ES-I3 (cell line): ENCODE data around the gene CISTR.
A peak's percentile ranks its signal among the peaks of the same experiment; 100 is the strongest.

ENCODE experiments used
- H3K36me3 ChIP-seq: 2 replicates; pipeline ENCODE4 v1.6.1; 2013; ENCODE audit warnings: mild to moderate bottlenecking, low read length, control low read depth, moderate library complexity; ENCODE audit not compliant: insufficient read depth
- H3K4me1 ChIP-seq: 2 replicates; pipeline ENCODE4 v1.6.1; 2013; ENCODE audit warnings: mild to moderate bottlenecking, control low read depth, low read length; ENCODE audit not compliant: insufficient read depth
- H3K9ac ChIP-seq: 2 replicates; pipeline ENCODE4 v1.6.1; 2013; ENCODE audit warnings: low read depth, mild to moderate bottlenecking, low read length, moderate library complexity
- H3K9me3 ChIP-seq: 2 replicates; pipeline ENCODE4 v1.6.1; 2013; ENCODE audit warnings: mild to moderate bottlenecking, low read length, moderate library complexity; ENCODE audit not compliant: control insufficient read depth, insufficient read depth

CISTR gene

GRCh38 chr12:53744130-53744441 lies 7.7 kb downstream of the CISTR start:
- Histone ChIP-seq H3K36me3 (no peaks in the 10 kb centered on the region), H3K9me3 (no peaks in the 10 kb centered on the region), H3K9ac (no peak overlapping the region), H3K4me1 (0 out of 2 replicates have a peak, but pooled peaks cover 3% of the 10 kb centered on the region)

- no peaks in the 10 kb centered on the region for H3K9me3 ChIP-seq
- H3K9ac ChIP-seq, result peak overlapping the region; percentile 1; the same call in 1 of the 2 replicates
- no peaks in the 10 kb centered on the region for H3K36me3 ChIP-seq
- H3K4me1 ChIP-seq, result 0 out of 2 replicates have a peak, but pooled peaks cover 3% of the 10 kb centered on the region
Measured at GRCh38 chr12:53743266-53744129, 8.3 kb downstream of the CISTR start.

- Histone ChIP-seq H3K36me3 (no peaks in the 10 kb centered on the region), H3K9ac (peak overlapping the region; percentile 12; the same call in 1 of the 2 replicates), H3K9me3 (no peaks in the 10 kb centered on the region), H3K4me1 (no peaks in the 10 kb centered on the region)
Measured at GRCh38 chr12:53740130-53740491, 11.7 kb downstream of the CISTR start.

GRCh38 chr12:53739214-53740129 lies 12.3 kb downstream of the CISTR start:
- Histone ChIP-seq H3K9me3 (no peaks in the 10 kb centered on the region), H3K4me1 (no peaks in the 10 kb centered on the region), H3K36me3 (no peaks in the 10 kb centered on the region), H3K9ac (peak overlapping the region; percentile 46; the same call in 1 of the 2 replicates)

GRCh38 chr12:53738406-53739213 lies 13.2 kb downstream of the CISTR start:
- H3K36me3 ChIP-seq, result no peaks in the 10 kb centered on the region
- H3K4me1 ChIP-seq, result no peaks in the 10 kb centered on the region
- H3K9ac ChIP-seq, result peak overlapping the region; percentile 46
- H3K9me3 ChIP-seq, result no peaks in the 10 kb centered on the region

GRCh38 chr12:53737951-53738405 lies 13.8 kb downstream of the CISTR start:
- H3K36me3 ChIP-seq, result no peaks in the 10 kb centered on the region
- H3K9me3 ChIP-seq, result no peaks in the 10 kb centered on the region
- peak overlapping the region; percentile 46 for H3K9ac ChIP-seq
- no peaks in the 10 kb centered on the region for H3K4me1 ChIP-seq

GRCh38 chr12:53737093-53737808 lies 14.5 kb downstream of the CISTR start:
- Histone ChIP-seq H3K9me3 (no peaks in the 10 kb centered on the region), H3K9ac (no peak overlapping the region), H3K4me1 (no peaks in the 10 kb centered on the region)

GRCh38 chr12:53736592-53736991 lies 15.2 kb downstream of the CISTR start:
- Histone ChIP-seq H3K9me3 (no peaks in the 10 kb centered on the region), H3K9ac (no peak overlapping the region), H3K4me1 (no peaks in the 10 kb centered on the region), H3K36me3 (no peaks in the 10 kb centered on the region)

More at GRCh38 chr12:53737093-53737808, 14.5 kb downstream of the CISTR start:
- H3K36me3 ChIP-seq, result no peaks in the 10 kb centered on the region

- Histone ChIP-seq H3K9me3 (no peaks in the 10 kb centered on the region), H3K4me1 (no peaks in the 10 kb centered on the region), H3K9ac (no peak overlapping the region), H3K36me3 (no peaks in the 10 kb centered on the region)
Measured at GRCh38 chr12:53735556-53735955, 16.2 kb downstream of the CISTR start.

- H3K9me3 ChIP-seq, result no peaks in the 10 kb centered on the region
- no peaks in the 10 kb centered on the region for H3K36me3 ChIP-seq
- H3K9ac ChIP-seq, result no peak overlapping the region
- no peaks in the 10 kb centered on the region for H3K4me1 ChIP-seq
Measured at GRCh38 chr12:53734425-53734824, 17.4 kb downstream of the CISTR start.

GRCh38 chr12:53733807-53734200 lies 18.0 kb downstream of the CISTR start:
- H3K9ac ChIP-seq, result no peak overlapping the region

GRCh38 chr12:53733051-53733806 lies 18.6 kb downstream of the CISTR start:
- H3K9ac ChIP-seq, result no peak overlapping the region
- no peaks in the 10 kb centered on the region for H3K36me3 ChIP-seq
- H3K9me3 ChIP-seq, result no peaks in the 10 kb centered on the region
- peaks cover 4% of the 10 kb centered on the region; the same call in 1 of the 2 replicates for H3K4me1 ChIP-seq

More at GRCh38 chr12:53733807-53734200, 18.0 kb downstream of the CISTR start:
- no peaks in the 10 kb centered on the region for H3K9me3 ChIP-seq
- no peaks in the 10 kb centered on the region for H3K4me1 ChIP-seq
- H3K36me3 ChIP-seq, result no peaks in the 10 kb centered on the region

GRCh38 chr12:53729644-53730043 lies 22.1 kb downstream of the CISTR start:
- Histone ChIP-seq H3K4me1 (peaks cover 7% of the 10 kb centered on the region), H3K9ac (no peak overlapping the region), H3K36me3 (no peaks in the 10 kb centered on the region), H3K9me3 (no peaks in the 10 kb centered on the region)
